ENCODE results near the gene VWCE. TPM values are rescaled to one million over a fixed set of nuclear protein-coding genes. Genes with fewer than 3 reads are reported as not detected.

Gene VWCE
- total and polyA plus RNA-seq, 9 of the 15 experiments (the other 6 are each of a cell fraction or from before 2014, with no cell fraction given) = 0.06 to 1.6 (median 0.63) TPM; not detected in 1

GRCh38 chr11:61342207-61342803 lies 47.2 kb upstream of the VWCE start (continued):
- TF ChIP-seq ZNF282 (CRISPR knock-in tag; IDR thresholded peaks at IDR 0.05) (no peak), GATA2 (CRISPR knock-in tag; IDR thresholded peaks at IDR 0.05) (peak; percentile 79), SAP30 (IDR thresholded peaks at IDR 0.05; ENCODE audit: borderline replicate concordance, insufficient read depth, low read depth, low read length, poor library complexity, severe bottlenecking) (no peak), PTBP1 (IDR thresholded peaks at IDR 0.05; ENCODE audit: low read depth, low read length) (no peak), ZBTB40 (IDR thresholded peaks at IDR 0.05) (no peak), ZBTB40 (CRISPR knock-in tag; IDR thresholded peaks at IDR 0.05) (no peak), CHD1 (IDR thresholded peaks at IDR 0.05; ENCODE audit: low read length) (no peak), KLF13 (tag; IDR thresholded peaks at IDR 0.05; ENCODE audit: borderline replicate concordance, low read depth) (peak; percentile 70; the same call in 1 of the 2 replicates), CC2D1A (IDR thresholded peaks at IDR 0.05) (peak; percentile 87; the same call in 1 of the 2 replicates), IRF2 (CRISPR knock-in tag; IDR thresholded peaks at IDR 0.05) (no peak), CTCF (IDR thresholded peaks at IDR 0.05 in 2 of 3, conservative IDR thresholded peaks at IDR 0.05 in 1 of 3; ENCODE audit: insufficient read depth in 2 of 3, low read depth in 1 of 3, low read length in 3 of 3) (no peak), POLR3A (IDR thresholded peaks at IDR 0.05; ENCODE audit: borderline replicate concordance, extremely low read depth, insufficient read depth, insufficient read length) (no peak), KLF1 (tag; IDR thresholded peaks at IDR 0.05) (no peak), CSDE1 (IDR thresholded peaks at IDR 0.05) (no peak), CHD4 (IDR thresholded peaks at IDR 0.05; ENCODE audit: insufficient read depth, insufficient replicate concordance, low read depth, low read length, poor library complexity, severe bottlenecking) (no peak), MAZ (CRISPR knock-in tag; conservative IDR thresholded peaks at IDR 0.05 in 1 of 2, IDR thresholded peaks at IDR 0.05 in 1 of 2) (0 out of 4 replicates have a peak, but pooled peaks of 1 of the 2 experiments have one; percentile 51)
